Measurements from ENCODE around the gene BAIAP2L1.

Gene BAIAP2L1

GRCh38 chr7:98358706-98359105 lies 42.2 kb downstream of the BAIAP2L1 start:
- no peak overlapping the region for H3K4me3 ChIP-seq (ENCODE audit: low read depth, low read length)
- DNase-seq (ENCODE audit: low read depth) = no peak
- TF ChIP-seq MAX (IDR thresholded peaks at IDR 0.05; ENCODE audit: low read depth, low read length) (no peak), MYC (IDR thresholded peaks at IDR 0.05; ENCODE audit: low read depth, low read length) (no peak), POLR2A (IDR thresholded peaks at IDR 0.05; ENCODE audit: extremely low read depth, insufficient read length) (no peak), CTCF (IDR thresholded peaks at IDR 0.05; ENCODE audit: low read depth, low read length) (no peak)

GRCh38 chr7:98357751-98358161 lies 43.1 kb downstream of the BAIAP2L1 start:
- DNase-seq (ENCODE audit: low read depth) = peak; percentile 26
- TF ChIP-seq POLR2A (IDR thresholded peaks at IDR 0.05; ENCODE audit: extremely low read depth, insufficient read length) = no peak
- TF ChIP-seq CTCF (IDR thresholded peaks at IDR 0.05; ENCODE audit: low read depth, low read length) = no peak
- TF ChIP-seq MYC (IDR thresholded peaks at IDR 0.05; ENCODE audit: low read depth, low read length) = no peak
- no peak for TF ChIP-seq MAX (IDR thresholded peaks at IDR 0.05; ENCODE audit: low read depth, low read length)
- no peak overlapping the region for H3K4me3 ChIP-seq (ENCODE audit: low read depth, low read length)

GRCh38 chr7:98355250-98355538 lies 45.7 kb downstream of the BAIAP2L1 start:
- no peak overlapping the region for H3K4me3 ChIP-seq (ENCODE audit: low read depth, low read length)
- no peak for TF ChIP-seq POLR2A (IDR thresholded peaks at IDR 0.05; ENCODE audit: extremely low read depth, insufficient read length)
- no peak for TF ChIP-seq MYC (IDR thresholded peaks at IDR 0.05; ENCODE audit: low read depth, low read length)
- no peak for TF ChIP-seq MAX (IDR thresholded peaks at IDR 0.05; ENCODE audit: low read depth, low read length)
- no peak for TF ChIP-seq CTCF (IDR thresholded peaks at IDR 0.05; ENCODE audit: low read depth, low read length)
- DNase-seq (ENCODE audit: low read depth) = no peak

- TF ChIP-seq MAX (IDR thresholded peaks at IDR 0.05; ENCODE audit: low read depth, low read length) (no peak), POLR2A (IDR thresholded peaks at IDR 0.05; ENCODE audit: extremely low read depth, insufficient read length) (no peak), MYC (IDR thresholded peaks at IDR 0.05; ENCODE audit: low read depth, low read length) (no peak), CTCF (IDR thresholded peaks at IDR 0.05; ENCODE audit: low read depth, low read length) (no peak)
- no peak for DNase-seq (ENCODE audit: low read depth)
- H3K4me3 ChIP-seq (ENCODE audit: low read depth, low read length) = no peak overlapping the region
Observed at GRCh38 chr7:98354511-98355249, 46.2 kb downstream of the BAIAP2L1 start.

GRCh38 chr7:98354052-98354451 lies 46.8 kb downstream of the BAIAP2L1 start:
- DNase-seq (ENCODE audit: low read depth) = no peak
- TF ChIP-seq POLR2A (IDR thresholded peaks at IDR 0.05; ENCODE audit: extremely low read depth, insufficient read length) (no peak), CTCF (IDR thresholded peaks at IDR 0.05; ENCODE audit: low read depth, low read length) (no peak), MAX (IDR thresholded peaks at IDR 0.05; ENCODE audit: low read depth, low read length) (no peak), MYC (IDR thresholded peaks at IDR 0.05; ENCODE audit: low read depth, low read length) (no peak)
- no peak overlapping the region for H3K4me3 ChIP-seq (ENCODE audit: low read depth, low read length)

Data from NB4 (cell line).